AML-193 (cell line): ENCODE measurements around the gene CRADD.

ENCODE experiments used
- DNase-seq, 2 experiments: peaks; one replicate each; lab custom pipeline; 2025; lab: John Stamatoyannopoulos, UW

CRADD gene

DNA sequence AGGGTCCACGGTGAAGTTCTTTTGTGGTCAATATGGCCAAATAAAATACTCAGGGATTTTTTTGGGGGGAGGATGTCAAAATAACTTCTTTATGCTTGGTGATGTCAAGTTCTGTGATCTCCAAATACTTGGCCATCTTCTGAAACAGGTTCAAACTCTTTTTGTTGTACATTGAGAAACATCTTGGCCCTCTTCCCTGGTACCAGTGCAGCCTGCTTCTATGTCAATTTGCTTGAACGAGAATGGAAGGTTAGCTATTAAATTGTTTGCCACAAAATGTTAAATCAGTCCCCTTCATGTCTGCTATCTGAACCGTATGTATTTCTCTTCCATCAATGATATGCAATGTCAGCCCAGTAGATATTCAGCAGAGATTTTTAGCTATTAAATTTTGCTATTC, 6.1 kb upstream of the CRADD start:
- DNase-seq, result no peak

DNA sequence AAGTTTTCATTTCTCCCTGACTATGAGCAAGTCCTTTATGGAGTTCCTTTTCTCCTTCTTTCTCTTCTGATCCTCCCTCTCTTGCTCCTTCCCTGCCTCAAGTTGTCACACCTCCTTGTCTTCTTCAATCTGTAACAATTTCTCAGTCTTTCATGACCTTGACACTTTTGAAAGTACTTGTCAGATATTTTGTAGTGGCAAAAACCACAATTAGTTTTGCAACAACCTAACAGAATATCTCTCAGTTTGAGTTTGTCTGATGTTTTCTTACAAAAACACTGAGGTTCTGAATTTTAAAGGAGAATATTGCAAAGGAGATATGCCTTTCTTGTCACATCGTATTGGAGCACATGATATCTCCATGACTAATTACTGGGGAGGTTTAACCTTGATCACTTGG, 4.1 kb upstream of the CRADD start:
- DNase-seq, result peak; percentile 6 to 21

DNA sequence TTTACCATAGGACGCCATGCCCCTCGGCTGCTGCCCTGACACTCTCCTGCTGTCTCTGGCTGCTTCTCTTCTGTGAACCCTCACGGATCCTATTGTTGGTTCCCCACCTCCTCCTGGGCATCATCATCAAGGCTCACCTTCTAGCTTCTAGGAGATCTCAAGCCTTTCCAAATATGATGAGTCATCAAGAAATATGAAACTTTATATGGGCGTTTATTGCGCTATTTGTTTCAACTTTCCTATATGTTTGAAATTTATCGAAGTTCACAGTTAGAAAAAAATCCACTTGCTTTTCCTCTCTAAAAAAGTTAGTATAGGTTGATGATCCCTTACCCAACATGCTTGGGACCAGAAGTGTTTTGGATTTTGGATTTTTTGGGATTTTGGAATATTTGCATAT, 2.8 kb upstream of the CRADD start:
- DNase-seq, result no peak

DNA sequence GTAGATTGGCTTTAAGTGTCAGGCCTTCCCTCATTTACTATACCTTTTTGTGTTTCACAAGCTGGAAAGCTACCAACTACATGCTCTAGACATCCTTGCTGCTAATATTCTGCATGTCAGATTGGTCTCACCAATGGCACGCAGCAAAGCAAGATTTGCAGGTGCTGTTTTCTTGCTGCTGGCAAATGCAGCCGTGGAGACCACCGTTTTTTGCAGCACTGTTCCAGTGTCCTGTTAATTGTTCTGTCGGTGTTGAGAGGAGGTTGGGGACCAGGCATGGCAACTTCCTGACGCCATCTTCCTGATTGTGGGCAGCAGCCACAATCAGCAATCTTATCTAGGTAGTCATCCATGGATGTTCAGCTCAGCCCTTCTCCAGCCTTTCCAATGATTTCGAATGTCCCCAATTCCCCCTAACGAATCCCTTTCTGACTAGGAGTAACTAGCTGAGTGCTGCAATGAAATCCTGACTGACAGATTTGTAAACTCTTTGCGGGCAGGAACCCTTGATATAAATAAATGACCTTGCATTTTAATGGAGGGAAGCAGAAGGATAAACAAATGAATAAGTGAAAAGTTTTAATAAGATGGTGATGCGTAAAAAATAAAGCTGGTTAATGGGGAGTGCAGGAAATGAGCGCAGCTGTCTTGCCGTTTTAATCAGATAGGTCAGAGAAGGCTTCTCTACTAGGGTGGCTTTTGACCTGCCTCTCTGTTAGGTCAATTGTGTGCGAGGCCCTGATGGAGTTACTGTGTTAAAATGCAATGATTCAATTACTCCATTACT, 574 bp upstream of the CRADD start:
- no peak for DNase-seq

DNA sequence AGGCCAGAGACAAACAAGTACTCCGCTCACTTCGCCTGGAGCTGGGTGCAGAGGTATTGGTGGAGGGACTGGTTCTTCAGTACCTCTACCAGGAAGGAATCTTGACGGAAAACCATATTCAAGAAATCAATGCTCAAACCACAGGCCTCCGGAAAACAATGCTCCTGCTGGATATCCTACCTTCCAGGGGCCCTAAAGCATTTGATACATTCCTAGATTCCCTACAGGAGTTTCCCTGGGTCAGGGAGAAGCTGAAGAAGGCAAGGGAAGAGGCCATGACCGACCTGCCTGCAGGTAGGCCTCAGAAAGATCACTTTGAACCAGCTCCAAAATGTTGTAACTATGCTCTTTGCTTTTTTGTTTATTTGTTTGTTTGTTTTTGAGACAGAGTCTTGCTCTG, 1.6 kb downstream of the CRADD start:
- no peak for DNase-seq

DNA sequence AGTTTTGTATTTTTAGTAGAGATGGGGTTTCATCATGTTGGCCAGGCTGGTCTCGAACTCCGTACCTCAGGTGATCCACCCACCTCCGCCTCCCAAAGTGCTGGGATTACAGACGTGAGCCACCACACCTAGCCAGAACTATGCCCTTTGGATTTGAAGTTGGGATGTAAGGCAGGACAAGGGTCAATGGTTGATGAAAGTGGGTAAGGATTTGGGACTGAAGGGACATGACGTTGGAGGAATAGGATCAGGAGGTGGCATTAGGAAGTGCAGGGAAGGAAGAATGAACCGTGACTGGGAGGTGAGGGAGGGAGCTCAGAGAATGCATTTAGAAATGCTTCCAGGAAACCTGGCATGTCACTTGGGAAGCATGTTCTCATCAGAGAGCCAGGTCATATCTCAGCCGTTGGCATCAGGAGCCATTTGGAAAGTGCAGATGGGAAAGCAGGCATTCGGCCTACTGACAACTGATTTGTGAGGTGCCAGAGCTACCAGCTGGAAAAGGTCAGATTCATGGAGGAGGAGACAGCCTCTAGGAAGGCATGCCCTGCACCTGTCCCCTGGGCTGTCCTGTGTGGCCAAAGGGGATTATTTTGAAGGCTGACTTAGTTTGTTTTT, 2.2 kb downstream of the CRADD start:
- DNase-seq, result no peak

DNA sequence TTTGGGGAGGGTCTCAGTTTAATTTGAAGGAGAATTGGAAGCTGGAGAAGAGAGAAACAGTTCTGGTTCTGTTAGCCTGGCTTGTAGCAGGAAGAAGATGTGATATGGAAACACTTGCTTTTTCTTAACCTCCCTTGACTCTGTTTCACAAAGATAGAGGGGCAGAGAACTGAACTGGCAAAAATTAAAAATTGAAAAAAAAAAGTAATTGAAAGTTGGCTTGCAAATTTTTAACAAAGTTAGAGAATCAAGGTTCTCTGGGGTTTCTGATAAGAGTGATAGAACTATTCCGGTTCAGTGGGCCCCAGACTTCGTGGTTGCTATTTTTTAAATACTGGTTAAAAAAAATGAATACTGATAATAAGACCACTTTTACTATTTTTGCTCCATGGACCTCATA, 2.8 kb downstream of the CRADD start:
- DNase-seq, result no peak

DNA sequence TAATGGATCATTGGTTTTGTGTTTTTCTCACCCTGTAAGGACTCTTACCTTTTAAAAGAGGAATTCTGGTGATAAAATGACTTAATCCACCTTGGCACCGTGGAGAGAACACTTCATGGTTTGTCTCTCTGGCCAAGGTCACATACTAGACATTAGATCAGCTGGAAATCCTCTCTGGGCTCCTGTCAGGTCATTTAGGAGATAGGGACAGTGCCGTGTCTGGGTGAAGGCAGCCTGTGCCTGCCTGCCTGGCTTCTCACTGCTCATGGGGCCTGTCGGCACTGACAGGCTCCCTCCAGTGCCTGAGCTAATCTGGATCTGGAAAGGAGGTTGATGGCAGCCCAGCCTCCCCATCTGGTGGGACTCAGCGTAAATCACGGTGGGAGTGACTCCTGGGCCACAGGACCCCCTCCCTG, 5.7 kb downstream of the CRADD start:
- DNase-seq, result no peak

DNA sequence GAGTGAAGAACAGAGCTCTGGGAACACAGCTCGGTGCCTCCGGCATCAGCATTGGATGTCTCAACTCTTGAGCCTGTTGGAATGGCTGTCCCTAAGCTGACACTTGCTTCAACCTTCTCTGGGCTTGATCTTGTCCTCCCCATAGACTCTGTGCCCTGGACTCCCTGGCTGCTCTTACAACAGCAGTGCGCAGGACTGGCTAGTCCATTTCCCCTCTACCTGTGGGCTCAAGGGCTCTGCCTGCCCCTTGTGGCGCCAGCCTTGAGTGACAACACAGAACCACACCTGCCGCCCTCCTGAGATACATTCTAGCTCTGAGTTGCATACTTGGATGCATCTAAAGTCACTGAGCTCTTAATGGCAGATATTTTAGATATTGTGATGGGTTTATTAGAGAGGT, 6.2 kb downstream of the CRADD start:
- DNase-seq, result no peak

DNA sequence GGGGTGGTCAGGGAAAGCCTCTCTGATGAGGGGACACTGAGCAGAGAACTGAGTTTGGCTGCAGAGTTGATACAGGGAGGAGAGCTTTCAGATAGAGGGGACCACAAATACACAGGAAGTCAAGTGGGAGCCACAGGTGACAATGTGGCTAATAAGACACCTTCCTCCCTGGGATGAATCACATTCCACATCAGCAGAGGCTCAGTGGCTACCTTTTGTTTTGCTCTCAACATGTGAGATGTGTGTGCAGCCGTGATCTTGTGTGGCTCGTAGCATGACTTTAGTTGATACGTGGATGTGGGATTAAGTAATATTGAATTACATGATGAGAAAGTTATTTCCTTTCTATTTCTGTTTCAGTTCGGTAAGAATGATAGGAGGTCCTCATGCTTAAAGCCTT, 7.5 kb downstream of the CRADD start:
- DNase-seq, result no peak

DNA sequence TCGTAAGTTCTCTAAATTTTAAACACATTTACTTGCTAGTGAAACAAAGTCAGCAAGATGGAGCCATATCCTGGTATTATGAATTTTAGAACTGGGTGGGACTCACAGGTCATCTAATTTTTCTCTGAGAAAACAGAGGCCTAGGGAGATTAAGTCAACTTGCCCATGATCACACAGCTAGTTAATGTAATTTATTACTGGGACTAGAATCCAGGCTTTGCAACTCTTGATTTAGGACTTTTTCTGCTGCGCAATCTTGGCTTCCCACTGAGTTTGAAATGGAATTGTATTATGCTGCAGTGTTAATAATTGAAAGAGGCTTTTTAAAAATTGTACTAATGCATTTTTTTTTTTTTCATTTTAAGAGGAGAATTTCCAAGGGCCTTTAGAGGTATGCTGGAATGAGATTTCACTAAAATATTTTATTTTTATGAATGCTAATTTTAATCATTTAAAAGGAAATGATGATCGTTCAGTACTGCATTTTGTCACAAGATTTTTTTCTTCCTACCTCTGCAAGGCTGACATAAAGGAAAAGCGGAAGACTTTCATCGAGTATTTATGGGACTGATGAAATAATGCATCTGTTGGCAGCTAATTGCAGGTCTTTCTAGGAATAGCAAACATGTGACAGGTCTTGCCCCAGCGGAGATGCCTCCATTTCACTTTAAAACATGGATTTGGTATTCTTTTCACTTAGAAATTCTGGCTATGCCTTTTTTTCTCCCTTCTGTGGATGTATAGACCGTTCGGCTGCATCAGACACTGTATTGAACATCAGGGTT, 9.6 kb downstream of the CRADD start:
- no peak for DNase-seq

DNA sequence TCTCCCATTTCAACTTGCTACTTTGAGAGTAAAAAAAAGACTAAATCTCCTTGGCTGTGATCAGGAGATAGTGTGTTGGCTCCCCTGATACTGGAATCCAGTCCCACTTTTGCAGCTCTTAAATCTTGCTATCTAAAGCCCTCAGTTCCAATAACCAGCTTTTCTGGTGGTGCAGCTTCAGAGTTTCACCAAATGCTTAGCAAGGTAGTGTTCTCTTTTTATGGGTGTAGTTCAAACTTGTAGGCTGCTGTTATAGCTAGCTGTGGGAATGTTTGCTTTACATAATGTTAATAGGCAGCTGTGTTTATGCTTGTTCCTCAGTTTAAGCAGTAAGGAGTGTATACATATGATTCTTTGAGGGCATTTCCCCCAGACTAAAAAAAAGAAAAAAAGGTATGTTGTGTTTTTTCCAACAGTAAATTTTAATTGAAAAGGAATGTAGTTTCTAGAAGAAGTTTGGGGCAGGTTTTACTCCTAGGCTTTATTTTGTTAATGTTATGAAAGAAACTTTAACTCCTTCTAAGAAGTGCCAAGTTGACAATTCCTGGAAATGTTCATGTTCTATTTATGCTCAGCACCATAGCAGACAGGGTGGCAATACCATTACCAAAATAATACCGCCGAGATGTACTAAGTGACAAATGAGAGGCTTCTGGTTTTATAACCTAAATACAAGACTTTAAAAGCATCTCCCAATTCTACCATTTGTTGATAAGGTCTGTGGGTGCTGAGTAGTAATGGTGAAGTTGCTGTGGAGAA, 12.1 kb downstream of the CRADD start:
- no peak for DNase-seq

DNA sequence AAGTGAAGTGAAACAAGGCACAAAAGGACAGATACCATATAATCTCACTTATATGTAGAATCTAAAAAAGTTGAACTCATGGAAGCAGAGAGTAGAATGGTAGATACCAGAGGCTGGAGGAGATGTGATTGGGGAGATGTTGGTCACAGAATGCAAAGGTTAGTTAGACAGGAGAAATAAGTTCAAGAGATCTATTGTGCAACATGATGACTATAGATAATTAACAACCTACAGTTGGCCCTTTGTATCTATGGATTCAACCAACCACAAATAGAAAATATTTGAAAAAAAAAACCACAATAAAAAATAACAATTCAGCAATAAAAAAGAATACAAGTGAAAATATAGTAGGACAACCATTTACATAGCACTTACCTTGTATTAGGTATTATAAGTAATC, 19.3 kb downstream of the CRADD start:
- DNase-seq, result no peak

DNA sequence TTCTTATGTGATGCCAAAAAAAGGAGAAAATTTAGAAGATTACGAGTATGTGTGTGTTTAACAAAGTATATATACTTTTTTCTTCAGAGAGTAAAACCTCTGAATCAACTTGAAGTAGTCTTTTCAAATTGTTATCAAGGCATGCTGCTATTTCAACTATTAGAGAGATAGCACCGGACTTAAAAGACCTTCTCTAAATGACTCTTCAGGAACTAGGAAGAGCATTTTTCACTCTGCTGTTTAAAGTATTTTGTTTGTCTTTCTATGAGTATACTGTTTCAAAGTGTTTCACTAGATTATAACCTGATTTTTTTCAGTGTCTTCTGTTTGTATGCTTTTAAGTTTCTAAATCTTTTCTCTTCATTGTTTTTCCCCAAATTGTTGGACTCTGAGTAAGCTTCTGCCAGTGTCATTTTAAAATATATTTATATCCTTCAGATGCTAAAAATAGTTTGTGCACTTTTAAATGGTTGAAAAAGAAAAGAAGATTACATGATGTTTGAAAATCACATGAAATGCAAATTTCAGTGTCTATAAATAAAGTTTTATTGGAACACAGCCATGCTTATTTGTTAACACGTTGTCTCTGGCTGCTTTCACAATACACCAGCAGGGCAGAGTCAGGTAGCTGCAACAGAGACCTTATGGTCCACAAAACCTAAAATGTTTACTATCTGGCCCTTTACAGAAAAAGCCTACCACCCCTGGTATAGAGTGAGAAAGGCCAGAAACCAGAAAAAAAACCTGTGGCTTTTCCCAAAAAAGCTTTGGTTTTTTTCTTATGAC, 21.3 kb downstream of the CRADD start:
- DNase-seq, result no peak

DNA sequence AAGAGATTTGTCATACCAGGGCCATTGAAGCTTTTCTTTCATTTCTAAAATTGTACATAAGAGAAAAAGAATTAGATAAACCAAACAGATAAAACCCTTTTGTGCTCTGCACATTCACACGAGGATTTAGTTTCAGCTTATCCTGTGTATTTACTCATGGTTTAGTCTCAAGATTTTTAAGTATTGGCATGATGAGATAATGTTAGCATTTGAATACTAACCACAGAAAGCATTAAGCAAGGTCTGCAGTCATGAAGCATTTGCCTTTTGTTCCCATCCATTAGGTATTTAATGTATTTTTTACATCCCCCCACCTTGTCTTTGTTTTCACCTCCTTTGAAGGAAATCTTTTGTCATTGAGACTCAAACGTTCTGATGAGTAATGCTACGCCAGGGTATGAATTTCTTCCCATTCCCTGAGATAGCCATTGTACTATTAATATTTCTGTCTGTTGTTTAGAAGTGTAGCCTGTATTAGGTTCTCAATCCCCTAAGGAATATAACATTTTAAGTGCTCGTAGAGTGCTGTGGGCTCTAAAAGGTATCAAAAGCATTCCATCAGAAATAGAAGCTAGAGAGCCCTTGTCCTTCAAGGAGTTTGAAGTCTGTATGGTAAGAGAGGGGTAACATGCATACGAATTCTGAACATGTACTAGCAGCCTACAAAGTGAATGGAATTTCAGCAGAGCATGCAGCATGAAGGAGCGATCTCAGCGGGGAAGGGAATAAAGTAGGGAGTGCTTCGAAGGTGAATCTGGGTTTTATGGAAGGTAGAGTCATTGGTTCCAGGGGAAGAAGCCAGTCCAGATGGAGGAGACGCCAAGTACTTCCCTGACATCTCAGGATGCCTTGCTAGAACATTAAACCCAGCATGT, 22.3 kb downstream of the CRADD start:
- DNase-seq, result no peak

DNA sequence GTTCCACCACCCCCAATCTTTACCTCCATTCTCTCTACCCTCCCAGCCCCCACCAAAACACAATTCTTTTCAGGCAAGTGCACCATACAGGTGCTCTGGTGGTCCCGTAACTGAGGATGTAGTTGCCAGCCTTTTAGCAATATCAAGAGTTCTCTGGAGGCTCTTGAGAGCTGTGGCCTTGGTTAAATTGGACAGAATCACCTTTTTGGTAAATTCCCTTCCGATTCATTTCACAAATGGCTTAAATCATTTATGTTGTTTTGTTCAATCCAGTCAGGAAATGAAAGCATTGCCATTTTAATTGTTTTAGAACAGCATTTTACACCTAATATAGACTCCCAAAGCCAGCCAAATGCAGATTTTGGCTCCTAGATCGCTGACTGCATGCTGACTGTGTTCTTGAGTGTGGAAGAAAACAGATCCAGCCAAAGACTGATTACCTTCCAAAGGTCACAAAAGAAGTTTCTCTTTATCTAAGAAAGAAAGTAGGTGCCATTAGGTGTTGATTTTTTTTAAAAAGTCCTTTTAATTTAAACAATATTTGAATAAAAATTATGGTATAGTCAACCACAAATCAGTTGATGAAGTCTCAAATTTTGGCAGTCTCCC, 25.6 kb downstream of the CRADD start:
- DNase-seq, result no peak

DNA sequence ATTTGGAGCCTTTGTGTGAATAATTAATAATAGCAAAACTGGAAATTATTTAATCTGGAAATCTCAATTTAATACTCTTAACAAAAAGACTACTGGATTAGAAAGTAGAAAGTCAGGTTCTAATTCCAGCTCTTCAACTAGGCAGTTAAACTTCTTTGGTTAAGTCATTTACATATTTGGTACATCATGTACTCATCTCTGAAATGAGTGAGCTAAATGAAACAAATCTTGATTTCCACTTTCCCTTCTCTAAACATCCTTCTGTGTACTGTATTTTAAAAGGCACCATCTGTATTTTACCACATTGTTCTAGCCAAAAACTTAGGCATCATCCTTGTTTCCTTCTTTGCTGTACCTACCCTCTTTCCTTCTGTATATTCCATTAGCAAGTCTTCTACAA, 26.9 kb downstream of the CRADD start:
- DNase-seq, result no peak

DNA sequence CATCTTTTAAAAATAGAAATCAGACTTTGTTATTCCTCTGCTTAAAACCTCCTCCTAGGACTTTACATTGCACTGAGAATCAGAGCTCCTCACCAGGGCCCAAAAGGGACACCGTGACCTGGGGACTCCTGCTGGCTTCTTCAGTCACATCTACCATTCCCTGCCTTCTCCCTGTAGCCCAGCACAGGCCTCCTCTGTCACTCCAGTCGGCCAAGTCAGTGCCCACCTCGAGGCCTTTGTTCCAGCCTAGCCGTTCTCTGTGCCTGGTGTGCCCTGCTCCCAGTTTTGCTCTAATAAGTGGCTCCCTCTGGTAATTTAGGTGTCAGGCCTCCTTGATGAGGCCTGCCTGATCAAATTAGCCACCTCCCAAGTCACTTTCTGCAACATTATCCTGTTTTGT, 27.4 kb downstream of the CRADD start:
- DNase-seq, result no peak

DNA sequence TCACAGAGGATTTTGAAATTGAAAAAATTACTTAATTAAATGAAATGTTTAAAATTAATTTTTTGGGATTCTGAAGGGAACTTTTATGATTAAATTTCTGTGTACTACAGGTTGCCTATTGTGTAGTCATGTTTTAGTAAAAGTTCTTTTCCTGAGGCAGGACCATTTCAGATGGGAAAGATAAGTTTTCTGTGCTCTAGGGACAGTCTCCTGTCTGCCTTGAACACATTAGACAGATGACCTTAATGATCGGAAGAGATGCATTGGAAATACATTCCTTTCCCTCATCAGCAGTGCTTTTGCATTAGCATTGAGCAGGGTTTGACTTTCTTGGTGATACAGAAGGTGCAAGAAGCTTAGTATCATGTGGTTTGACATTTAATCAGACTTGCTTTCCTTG, 28.1 kb downstream of the CRADD start:
- no peak for DNase-seq

DNA sequence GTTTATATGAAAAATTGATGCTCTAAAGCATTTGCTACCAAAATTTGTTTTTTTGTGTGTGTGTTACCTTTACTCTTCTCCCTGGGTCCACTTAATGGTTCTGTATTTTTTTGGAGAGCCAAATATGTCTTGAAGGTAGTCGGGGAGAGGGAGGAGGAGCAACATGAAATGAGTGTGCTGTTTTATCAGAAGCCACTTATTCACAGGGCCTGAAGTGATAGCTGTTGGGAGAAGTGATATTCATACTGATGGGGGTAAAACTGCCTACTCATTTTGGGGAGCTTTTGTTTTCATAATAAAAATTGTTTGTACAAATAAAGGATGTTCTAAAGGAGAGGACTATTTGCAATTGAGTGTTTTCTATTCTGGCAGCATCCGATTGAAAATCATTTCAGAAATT, 29.2 kb downstream of the CRADD start:
- DNase-seq, result no peak
